Nephron (organoid): ENCODE results near the gene TMTC1.

Source experiments
- H3K27ac Mint-ChIP-seq, 3 experiments: 2 replicates each; pipeline ENCODE4 v1.8.0; 2020; ENCODE audit warnings: mixed read lengths in 3 of 3, mild to moderate bottlenecking in 2 of 3, moderate library complexity in 1 of 3
- H3K27me3 Mint-ChIP-seq: 2 replicates; pipeline ENCODE4 v1.8.0; 2021; ENCODE audit warnings: low read depth, mild to moderate bottlenecking, moderate library complexity, mixed read lengths
- H3K36me3 Mint-ChIP-seq: 2 replicates; pipeline ENCODE4 v1.8.0; 2020; ENCODE audit warnings: low read depth, mixed read lengths
- H3K4me1 Mint-ChIP-seq: 2 replicates; pipeline ENCODE4 v1.8.0; 2020; ENCODE audit warnings: mixed read lengths
- H3K4me3 Mint-ChIP-seq, 3 experiments: 2 replicates each; pipeline ENCODE4 v1.8.0; 2020; ENCODE audit warnings: mild to moderate bottlenecking in 3 of 3, mixed read lengths in 3 of 3, moderate library complexity in 2 of 3
- H3K9me3 Mint-ChIP-seq: 2 replicates; pipeline ENCODE4 v1.8.0; 2020; ENCODE audit warnings: mixed read lengths
- CTCF ChIP-seq, 3 experiments: fragments of 200-600 bp; sonication (generic); IDR thresholded peaks; one replicate each; pipeline ENCODE4 v1.5.0; 2021; ENCODE audit warnings: antibody characterized with exemption in 3 of 3; ENCODE audit not compliant: unreplicated experiment in 3 of 3

Gene TMTC1

GRCh38 chr12:29741342-29742241 lies 42.1 kb downstream of the TMTC1 start:
- H3K36me3 Mint-ChIP-seq, result peaks cover 18% of the 10 kb centered on the region
- H3K4me1 Mint-ChIP-seq, result peaks cover 48% of the 10 kb centered on the region
- no peaks in the 10 kb centered on the region for H3K27me3 Mint-ChIP-seq
- H3K9me3 Mint-ChIP-seq, result no peaks in the 10 kb centered on the region
- peak overlapping the region in 2 of 3 experiments; percentile 1 to 19 for H3K27ac Mint-ChIP-seq
- TF ChIP-seq CTCF (IDR thresholded peaks at IDR 0.05; ENCODE audit: unreplicated experiment in 3 of 3), result no peak
- H3K4me3 Mint-ChIP-seq, result no peak overlapping the region

GRCh38 chr12:29739279-29739991 lies 44.3 kb downstream of the TMTC1 start:
- Mint-ChIP-seq H3K4me1 (peaks cover 62% of the 10 kb centered on the region), H3K27ac (peak overlapping the region in 2 of 3 experiments; percentile 39 to 58), H3K4me3 (no peak overlapping the region), H3K9me3 (no peaks in the 10 kb centered on the region), H3K27me3 (no peaks in the 10 kb centered on the region), H3K36me3 (peaks cover 18% of the 10 kb centered on the region)
- TF ChIP-seq CTCF (IDR thresholded peaks at IDR 0.05; ENCODE audit: unreplicated experiment in 3 of 3), result no peak

GRCh38 chr12:29738365-29738764 lies 45.4 kb downstream of the TMTC1 start:
- peak overlapping the region in 1 of 3 experiments; percentile 58 for H3K27ac Mint-ChIP-seq
- peaks cover 62% of the 10 kb centered on the region for H3K4me1 Mint-ChIP-seq
- TF ChIP-seq CTCF (IDR thresholded peaks at IDR 0.05; ENCODE audit: unreplicated experiment in 3 of 3), result no peak
- no peaks in the 10 kb centered on the region for H3K27me3 Mint-ChIP-seq
- peaks cover 14% of the 10 kb centered on the region for H3K36me3 Mint-ChIP-seq
- H3K4me3 Mint-ChIP-seq, result peak overlapping the region in 1 of 3 experiments; percentile 4
- no peaks in the 10 kb centered on the region for H3K9me3 Mint-ChIP-seq

- Mint-ChIP-seq H3K27ac (no peak overlapping the region), H3K4me3 (no peak overlapping the region), H3K4me1 (peaks cover 62% of the 10 kb centered on the region), H3K36me3 (peaks cover 14% of the 10 kb centered on the region), H3K9me3 (no peaks in the 10 kb centered on the region), H3K27me3 (no peaks in the 10 kb centered on the region)
- TF ChIP-seq CTCF (IDR thresholded peaks at IDR 0.05; ENCODE audit: unreplicated experiment in 3 of 3), result no peak
Observed at GRCh38 chr12:29737644-29738043, 46.1 kb downstream of the TMTC1 start.

- Mint-ChIP-seq H3K4me1 (peaks cover 69% of the 10 kb centered on the region), H3K9me3 (no peaks in the 10 kb centered on the region), H3K4me3 (no peak overlapping the region), H3K36me3 (peaks cover 13% of the 10 kb centered on the region), H3K27me3 (no peaks in the 10 kb centered on the region), H3K27ac (no peak overlapping the region)
- no peak for TF ChIP-seq CTCF (IDR thresholded peaks at IDR 0.05; ENCODE audit: unreplicated experiment in 3 of 3)
Observed at GRCh38 chr12:29735604-29736003, 48.1 kb downstream of the TMTC1 start.
